Upper lobe of left lung (tissue), 4 donors: ENCODE results near the gene SLC4A8.

Experiments
- CTCF ChIP-seq, 6 experiments: fragments of 450-650 bp in 4 of 6; fragments of 200-600 bp in 2 of 6; sonication (generic) in 2 of 6; IDR thresholded peaks; one replicate each; pipeline ENCODE4 v1.5.1; 2016 to 2019; ENCODE audit warnings: antibody characterized with exemption in 6 of 6
- EP300 ChIP-seq, 4 donors: sonication (generic); formaldehyde crosslinking; IDR thresholded peaks; one replicate each; pipeline ENCODE4 v1.5.1; 2017; ENCODE audit warnings: antibody characterized with exemption in 4 of 4, control low read depth in 2 of 4
- POLR2A ChIP-seq, 4 donors: fragments of 450-650 bp; IDR thresholded peaks; one replicate each; pipeline ENCODE4 v1.5.1; 2016 to 2017; ENCODE audit warnings: antibody characterized with exemption in 4 of 4, mild to moderate bottlenecking in 2 of 4
- POLR2AphosphoS5 ChIP-seq, 2 donors: sonication (generic); formaldehyde crosslinking; IDR thresholded peaks; one replicate each; pipeline ENCODE4 v1.5.1; 2017; ENCODE audit warnings: antibody characterized with exemption in 2 of 2

- TF ChIP-seq CTCF (IDR thresholded peaks at IDR 0.05) (peak; percentile 79 to 91 (median 86)), POLR2AphosphoS5 (IDR thresholded peaks at IDR 0.05) (no peak), EP300 (IDR thresholded peaks at IDR 0.05) (no peak), POLR2A (IDR thresholded peaks at IDR 0.05) (no peak)
Observed at GRCh38 chr12:51531978-51532497, 107.4 kb downstream of the SLC4A8 start.
